ENCODE measurements around the gene FZD7.

DNA sequence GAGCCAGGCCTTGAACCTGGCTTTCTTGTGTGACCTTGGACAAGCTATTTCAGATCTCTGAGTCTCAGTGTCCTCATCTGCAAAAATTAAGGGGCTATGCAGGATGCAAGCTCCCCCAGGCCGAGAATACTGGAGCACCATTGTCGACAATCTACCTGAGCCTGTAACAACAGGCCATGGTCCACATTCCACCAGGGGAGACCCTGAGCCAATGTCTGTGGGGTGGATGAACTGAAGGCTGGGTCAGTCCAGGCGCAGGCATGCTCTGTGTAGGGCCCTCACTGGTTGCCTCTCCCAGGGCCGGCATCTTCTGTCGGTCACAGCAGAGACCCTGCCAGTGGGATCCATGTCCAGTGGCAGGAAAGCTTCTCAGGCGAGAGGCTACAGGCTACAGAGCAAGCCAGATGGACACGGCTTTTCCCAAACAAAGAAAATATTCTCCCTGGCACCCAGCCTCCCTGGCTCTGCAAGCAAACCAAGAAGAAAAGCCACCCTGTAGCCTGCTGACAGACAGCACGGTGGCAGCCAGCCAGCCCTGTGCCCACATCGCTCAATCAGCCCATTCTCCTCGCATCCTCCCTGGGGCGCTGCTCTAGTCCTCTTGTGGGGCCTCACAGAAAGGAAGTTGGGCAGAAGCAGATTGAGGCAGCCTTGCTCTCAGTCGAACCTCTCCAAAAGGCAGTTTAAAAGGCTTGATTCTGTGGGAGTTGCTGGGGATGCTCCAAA lies 48.7 kb upstream of the FZD7 start:
- TF ChIP-seq CTCF (conservative IDR thresholded peaks at IDR 0.05) (no peak), ZFX (IDR thresholded peaks at IDR 0.05) (no peak)

All from C4-2B (cell line).